IMR-90 (cell line): Measurements from ENCODE around the gene FBRSL1.

Experiments used
- BHLHE40 ChIP-seq: fragments of 150-350 bp; IDR thresholded peaks from 2 replicates; pipeline ENCODE4 v1.6.1; 2016; ENCODE audit warnings: mild to moderate bottlenecking, low read depth, low read length
- CEBPB ChIP-seq: IDR thresholded peaks from 2 replicates; pipeline ENCODE4 v1.6.1; 2012; ENCODE audit warnings: low read depth, low read length, improper control_type of control experiment
- MAFK ChIP-seq: IDR thresholded peaks from 2 replicates; pipeline ENCODE4 v1.6.1; 2012; ENCODE audit warnings: low read depth, low read length, improper control_type of control experiment
- MXI1 ChIP-seq: IDR thresholded peaks from 2 replicates; pipeline ENCODE4 v1.6.1; 2012; ENCODE audit warnings: low read depth, mild to moderate bottlenecking, low read length, moderate library complexity, borderline replicate concordance
- POLR2A ChIP-seq: IDR thresholded peaks from 2 replicates; pipeline ENCODE4 v1.6.1; 2012; ENCODE audit warnings: mild to moderate bottlenecking, low read depth, low read length
- TF ChIP-seq, protein P1 (sequence below): conservative IDR thresholded peaks from 2 replicates; pipeline ENCODE4 v1.5.1; 2012; ENCODE audit warnings: mild to moderate bottlenecking, low read depth, low read length, improper control_type of control experiment
- TF ChIP-seq, protein P2 (sequence below): fragments of 150-350 bp; IDR thresholded peaks from 2 replicates; pipeline ENCODE4 v1.6.1; 2017; ENCODE audit warnings: mild to moderate bottlenecking, antibody characterized with exemption, low read length, low read depth

DNA sequence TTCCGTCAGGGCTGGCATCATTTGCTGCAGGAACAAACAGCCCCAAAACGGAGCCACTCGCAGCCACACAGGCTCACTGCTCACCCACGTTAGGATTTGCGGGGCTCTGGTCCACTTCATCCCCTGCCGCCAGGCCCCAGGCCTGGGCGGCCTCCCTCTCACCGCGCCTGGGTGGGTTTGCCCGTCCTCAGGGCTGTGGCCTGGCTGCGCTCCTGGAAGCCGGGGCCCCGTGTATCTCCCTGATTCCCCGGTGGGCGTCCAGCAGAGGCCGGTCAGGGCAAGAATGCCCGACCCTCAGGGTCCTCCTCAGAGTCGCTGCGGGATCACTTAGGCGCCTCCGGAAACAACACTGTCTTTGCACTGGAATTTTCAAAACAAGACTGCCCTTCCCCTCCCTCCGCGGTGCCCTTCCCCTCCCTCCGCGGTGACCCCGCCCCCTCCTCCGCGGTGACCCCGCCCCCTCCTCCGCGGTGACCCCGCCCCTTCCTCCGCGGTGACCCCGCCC lies 15.7 kb upstream of the FBRSL1 start:
- no peak for TF ChIP-seq CEBPB
- TF ChIP-seq BHLHE40, result no peak
- TF ChIP-seq, protein P1, sequence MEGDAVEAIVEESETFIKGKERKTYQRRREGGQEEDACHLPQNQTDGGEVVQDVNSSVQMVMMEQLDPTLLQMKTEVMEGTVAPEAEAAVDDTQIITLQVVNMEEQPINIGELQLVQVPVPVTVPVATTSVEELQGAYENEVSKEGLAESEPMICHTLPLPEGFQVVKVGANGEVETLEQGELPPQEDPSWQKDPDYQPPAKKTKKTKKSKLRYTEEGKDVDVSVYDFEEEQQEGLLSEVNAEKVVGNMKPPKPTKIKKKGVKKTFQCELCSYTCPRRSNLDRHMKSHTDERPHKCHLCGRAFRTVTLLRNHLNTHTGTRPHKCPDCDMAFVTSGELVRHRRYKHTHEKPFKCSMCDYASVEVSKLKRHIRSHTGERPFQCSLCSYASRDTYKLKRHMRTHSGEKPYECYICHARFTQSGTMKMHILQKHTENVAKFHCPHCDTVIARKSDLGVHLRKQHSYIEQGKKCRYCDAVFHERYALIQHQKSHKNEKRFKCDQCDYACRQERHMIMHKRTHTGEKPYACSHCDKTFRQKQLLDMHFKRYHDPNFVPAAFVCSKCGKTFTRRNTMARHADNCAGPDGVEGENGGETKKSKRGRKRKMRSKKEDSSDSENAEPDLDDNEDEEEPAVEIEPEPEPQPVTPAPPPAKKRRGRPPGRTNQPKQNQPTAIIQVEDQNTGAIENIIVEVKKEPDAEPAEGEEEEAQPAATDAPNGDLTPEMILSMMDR, result no peak
- TF ChIP-seq, protein P2, sequence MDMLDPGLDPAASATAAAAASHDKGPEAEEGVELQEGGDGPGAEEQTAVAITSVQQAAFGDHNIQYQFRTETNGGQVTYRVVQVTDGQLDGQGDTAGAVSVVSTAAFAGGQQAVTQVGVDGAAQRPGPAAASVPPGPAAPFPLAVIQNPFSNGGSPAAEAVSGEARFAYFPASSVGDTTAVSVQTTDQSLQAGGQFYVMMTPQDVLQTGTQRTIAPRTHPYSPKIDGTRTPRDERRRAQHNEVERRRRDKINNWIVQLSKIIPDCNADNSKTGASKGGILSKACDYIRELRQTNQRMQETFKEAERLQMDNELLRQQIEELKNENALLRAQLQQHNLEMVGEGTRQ, result no peak
- no peak for TF ChIP-seq MXI1
- no peak for TF ChIP-seq POLR2A
- no peak for TF ChIP-seq MAFK
